ELR (cell line): Measurements from ENCODE around the gene LIMK2.
"Not testable (repeated sequence)": the region's sequence is repeated elsewhere in the genome, so short reads cannot be mapped to it uniquely, and the experiment has no call there.

ENCODE experiments used
- DNase-seq: peaks from one replicate; pipeline ENCODE4 v3.0.0-alpha.2; 2015; ENCODE audit warnings: low read depth

LIMK2 gene

DNA sequence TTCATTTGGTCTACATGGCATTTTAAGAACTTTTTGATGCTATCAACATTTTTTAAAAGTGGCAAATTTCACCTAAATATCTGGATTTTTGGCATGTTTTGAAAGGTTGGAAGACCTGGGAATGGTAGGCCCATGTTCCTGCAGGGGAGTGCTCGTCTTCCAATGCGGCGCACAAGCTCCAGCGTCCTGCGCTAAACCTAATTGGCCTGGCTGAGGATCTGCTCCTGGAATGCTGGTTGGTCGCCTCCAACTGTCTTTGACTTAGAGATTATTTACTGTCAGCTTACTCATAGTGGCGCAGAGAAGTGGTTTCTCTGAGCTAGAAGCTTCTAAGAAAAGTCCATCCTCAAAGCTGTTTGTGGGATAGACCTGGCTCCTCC lies 626 bp upstream of the LIMK2 start:
- DNase-seq, result no peak

- no peak for DNase-seq
Measured at GRCh38 chr22:31212783-31213629, 908 bp downstream of the LIMK2 start.

DNA sequence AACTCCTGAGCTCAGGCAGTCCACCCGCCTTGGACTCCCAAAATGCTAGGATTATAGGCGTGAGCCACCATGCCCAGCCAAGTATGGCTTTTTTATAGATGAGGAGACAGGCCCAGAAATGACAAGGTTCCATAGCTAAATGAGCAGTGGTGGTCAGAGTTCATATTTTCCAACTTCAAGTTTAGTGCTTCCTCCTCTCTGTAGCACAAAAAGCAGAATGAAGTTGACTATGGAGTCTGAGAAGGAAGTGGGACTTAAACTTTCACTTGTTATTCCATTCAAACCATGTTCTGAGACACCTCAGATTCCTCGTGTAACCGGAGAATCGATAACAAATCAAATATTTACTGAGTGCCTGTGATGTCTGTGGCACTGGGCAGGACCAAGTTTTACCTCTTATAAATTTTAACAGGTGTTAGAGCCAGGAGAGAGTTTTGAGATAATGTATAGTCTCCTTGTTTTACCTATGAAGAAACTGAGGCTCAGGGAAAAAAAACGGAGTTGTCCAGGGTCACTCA lies 3.0 kb downstream of the LIMK2 start:
- no peak for DNase-seq

- DNase-seq, result no peak
Measured at GRCh38 chr22:31218565-31219262, 6.6 kb downstream of the LIMK2 start.

DNA sequence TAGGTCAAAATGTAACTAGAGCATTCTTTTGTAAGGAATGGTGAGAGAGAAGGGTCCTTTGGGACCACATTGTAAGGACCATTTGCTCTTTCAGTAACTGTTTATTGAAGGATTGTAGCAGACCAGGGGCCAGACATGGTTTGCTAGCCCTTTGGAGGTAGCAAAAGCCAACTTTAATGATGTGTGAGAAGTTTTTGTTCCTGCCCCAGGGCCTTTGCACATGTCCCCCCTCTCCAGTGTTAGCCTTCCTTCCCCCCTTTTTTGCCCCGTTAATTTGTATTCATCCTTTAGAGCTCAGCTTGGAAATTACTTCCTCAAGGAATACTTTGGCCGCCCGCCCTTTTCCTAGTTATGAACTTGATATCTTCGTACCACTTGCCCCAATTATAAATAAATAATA lies 9.0 kb downstream of the LIMK2 start:
- DNase-seq, result no peak

- no peak for DNase-seq
Measured at GRCh38 chr22:31222736-31223135, 10.6 kb downstream of the LIMK2 start.

DNA sequence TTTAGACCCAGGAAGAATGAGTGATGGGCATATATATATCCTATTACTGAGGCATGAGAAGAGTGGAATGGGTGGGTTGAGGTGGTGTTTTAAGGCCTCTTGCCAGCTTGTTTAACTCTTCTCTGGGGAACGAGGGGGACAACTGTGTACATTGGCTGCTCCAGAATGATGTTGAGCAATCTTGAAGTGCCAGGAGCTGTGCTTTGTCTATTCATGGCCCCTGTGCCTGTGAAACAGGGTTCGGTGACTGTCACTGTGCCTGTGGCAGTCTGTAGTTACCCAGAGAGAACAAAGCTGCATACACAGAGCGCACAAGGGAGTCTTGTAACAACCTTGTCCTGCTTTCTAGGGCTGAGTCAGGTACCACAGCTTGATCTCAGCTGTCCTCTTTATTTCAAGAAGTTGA lies 11.7 kb downstream of the LIMK2 start:
- DNase-seq, result no peak

GRCh38 chr22:31224691-31225090 lies 12.6 kb downstream of the LIMK2 start:
- not testable (repeated sequence) for DNase-seq

DNA sequence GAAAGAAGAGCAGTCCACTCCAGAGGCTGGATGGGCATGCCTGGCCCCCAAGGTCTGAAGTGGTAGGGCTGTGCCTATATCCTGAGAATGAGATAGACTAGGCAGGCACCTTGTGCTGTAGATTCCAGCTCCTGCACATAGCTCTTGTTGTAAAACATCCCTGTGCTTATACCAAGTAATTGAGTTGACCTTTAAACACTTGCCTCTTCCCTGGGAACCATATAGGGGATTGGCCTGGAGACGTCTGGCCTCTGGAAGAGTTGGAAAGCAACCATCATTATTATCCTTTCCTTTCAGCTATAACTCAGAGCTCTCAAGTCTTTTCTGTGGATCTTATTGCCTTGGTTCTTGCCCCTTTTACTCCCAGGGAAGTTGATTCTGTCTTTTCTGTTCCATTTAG lies 15.1 kb downstream of the LIMK2 start:
- DNase-seq, result no peak

GRCh38 chr22:31229402-31230079 lies 17.4 kb downstream of the LIMK2 start:
- DNase-seq, result no peak

DNA sequence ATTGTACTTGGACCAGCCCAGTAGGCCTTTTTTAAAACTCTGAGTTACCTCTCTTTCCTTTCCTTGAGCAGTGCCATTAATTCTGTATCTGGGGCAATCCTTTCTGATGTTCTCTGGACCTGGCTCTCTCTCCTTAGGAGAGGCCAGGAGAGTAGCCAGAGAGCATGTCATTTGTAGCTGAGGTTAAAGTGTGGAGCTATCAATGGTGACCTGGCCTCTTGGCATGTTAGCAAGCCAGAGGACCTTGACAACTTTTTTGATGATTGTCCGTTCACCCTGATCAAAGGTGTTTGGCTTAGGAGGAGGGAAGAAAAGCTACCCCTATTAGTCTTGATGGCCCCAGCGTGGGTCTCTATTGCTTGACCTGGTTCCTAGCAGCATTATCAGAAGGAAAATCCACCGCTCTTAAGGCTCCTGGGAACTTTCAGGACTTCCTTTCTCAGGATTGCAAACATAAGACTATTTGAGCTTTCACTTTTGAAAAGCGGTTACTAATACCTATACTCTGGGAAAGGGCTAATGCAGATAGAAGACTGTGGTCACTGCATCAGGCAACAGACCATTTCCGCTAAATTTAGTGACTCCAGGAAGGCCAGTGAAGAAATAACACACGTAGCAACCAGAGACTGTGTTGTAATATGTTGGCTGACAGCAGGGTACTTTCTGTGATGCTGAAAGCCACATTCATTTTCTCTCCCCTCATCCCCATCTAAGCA lies 18.2 kb downstream of the LIMK2 start:
- no peak for DNase-seq

DNA sequence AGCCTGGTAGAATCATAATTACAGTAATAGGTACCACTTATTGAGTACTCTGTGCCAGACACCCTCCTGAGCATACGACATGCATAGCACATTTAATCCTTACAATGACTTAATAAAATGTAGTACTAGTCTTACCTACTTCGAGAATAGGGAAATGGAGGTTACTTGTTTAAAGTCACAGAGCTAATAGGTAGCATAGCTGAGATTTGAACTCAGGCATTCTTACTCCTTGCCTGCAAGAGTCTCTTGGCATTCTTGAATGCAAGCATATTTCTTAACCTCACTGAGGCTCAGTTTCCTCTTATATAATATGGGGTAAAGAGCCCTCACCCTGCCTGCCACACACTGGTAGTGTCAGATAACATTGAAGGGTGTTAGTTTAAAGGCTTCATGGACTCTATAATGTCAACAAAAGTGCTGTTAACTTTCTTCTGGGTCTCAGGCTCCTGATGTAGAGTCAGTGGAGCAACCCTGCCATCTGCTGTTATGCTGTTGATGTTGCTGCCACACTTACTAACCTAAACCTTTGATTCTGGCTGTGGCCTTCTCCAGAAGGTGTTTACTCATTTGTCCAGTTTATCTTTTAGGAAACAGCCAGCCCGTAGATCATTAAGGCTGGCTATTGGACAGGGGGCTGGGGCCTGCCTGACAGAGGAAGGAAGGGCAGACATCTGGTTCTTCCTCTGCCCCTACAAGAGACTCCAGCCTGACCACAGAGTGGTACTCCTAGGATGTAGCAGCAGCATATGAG lies 18.9 kb downstream of the LIMK2 start:
- DNase-seq, result peak; percentile 46

DNA sequence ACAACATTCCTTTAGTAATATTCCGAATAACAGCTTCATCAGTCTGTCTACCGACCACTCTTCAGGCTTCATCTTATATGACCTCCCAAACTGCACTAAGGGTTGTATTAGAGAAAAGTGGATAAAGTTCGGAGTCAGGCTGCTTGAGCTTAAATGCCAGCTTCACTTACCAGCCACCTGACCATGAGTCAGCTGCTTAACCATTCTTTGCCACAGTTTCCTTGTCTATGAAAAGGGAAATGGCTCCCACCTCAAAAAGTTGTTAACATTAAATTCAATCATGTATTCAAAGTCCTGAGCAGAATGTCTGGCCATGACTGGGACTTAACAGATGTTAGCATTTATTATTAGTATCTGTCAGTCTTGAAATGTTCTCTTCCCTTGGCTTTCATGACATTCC lies 20.9 kb downstream of the LIMK2 start:
- no peak for DNase-seq

GRCh38 chr22:31235081-31235480 lies 23.0 kb downstream of the LIMK2 start:
- no peak for DNase-seq

DNA sequence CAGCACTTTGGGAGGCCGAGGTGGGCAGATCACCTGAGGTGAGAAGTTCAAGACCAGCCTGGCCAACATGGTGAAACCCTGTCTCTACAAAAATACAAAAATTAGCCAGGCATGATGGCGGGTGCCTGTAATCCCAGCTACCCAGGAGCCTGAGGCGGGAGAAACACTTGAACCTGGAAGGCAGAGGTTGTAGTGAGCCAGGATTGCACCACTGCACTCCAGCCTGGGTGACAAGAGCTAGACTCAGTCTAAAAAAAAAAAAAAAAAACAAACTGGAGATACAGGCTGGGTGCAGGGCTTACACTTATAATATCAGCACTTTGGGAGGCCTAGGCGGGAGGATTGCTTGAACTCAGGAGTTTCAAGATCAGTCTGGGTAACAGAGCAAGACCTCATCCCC lies 23.9 kb downstream of the LIMK2 start:
- DNase-seq, result not testable (repeated sequence)

- DNase-seq, result peak; percentile 46
Measured at GRCh38 chr22:31238057-31238456, 26.0 kb downstream of the LIMK2 start.

- no peak for DNase-seq
Measured at GRCh38 chr22:31239771-31240370, 27.8 kb downstream of the LIMK2 start.

DNA sequence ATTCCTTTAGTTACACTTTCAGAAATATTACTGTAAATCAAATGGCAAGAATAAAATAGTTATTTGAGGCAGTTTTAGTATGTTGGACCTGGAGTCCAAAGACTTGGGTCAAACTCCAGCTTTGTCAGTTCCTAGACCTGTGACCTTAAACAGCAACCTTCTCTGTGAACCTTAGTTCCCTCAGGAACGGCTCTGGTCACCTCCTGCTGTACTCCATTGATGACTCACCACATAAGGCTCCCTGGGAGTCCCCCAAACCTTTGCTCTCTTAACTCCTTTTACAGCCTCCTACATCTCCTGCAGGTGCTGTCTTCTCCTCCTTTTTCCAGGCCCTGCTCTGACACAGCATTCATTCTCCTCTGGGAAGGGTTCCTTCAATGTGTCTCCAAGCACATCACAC lies 29.1 kb downstream of the LIMK2 start:
- DNase-seq, result peak; percentile 67

DNA sequence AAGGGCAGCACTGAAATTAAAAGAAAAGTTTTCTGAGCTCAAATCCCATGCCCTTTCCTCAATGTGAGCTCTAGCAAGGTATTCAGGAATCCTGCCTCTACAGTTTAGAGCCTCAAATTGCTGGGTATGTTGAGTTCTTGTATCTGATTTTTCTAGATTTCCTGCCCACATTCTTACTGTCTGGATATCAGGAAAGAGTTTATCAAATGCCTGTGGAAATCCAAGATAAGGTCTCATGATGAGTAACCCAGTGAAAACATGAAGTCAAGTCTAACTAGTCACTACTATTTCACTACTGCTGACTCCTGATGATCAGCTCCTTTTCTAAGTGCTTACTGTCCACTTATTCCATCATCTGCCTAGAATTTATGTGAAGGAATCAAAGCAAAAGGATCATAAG lies 29.8 kb downstream of the LIMK2 start:
- DNase-seq, result peak; percentile 81

- peak; percentile 44 for DNase-seq
Measured at GRCh38 chr22:31243339-31244045, 31.4 kb downstream of the LIMK2 start.
